Peyer's patch (tissue), 4 donors: Measurements from ENCODE around the gene NDUFS4.

Experiments
- POLR2A ChIP-seq, 2 donors: fragments of 450-650 bp; IDR thresholded peaks; one replicate each; pipeline ENCODE4 v1.5.1; 2017; ENCODE audit warnings: antibody characterized with exemption in 2 of 2, mild to moderate bottlenecking in 2 of 2, moderate library complexity in 2 of 2
- TF ChIP-seq, protein P1 (sequence below), 6 experiments: fragments of 450-650 bp in 4 of 6; fragments of 200-600 bp in 2 of 6; sonication (generic) in 1 of 6; IDR thresholded peaks; one replicate each; pipeline ENCODE4 v1.5.1; 2017 to 2019; ENCODE audit warnings: antibody characterized with exemption in 6 of 6, mild to moderate bottlenecking in 3 of 6, moderate library complexity in 1 of 6

GRCh38 chr5:53549792-53550191, 10.6 kb upstream of the NDUFS4 start:
- TF ChIP-seq POLR2A (IDR thresholded peaks at IDR 0.05) = no peak
- TF ChIP-seq, protein P1, sequence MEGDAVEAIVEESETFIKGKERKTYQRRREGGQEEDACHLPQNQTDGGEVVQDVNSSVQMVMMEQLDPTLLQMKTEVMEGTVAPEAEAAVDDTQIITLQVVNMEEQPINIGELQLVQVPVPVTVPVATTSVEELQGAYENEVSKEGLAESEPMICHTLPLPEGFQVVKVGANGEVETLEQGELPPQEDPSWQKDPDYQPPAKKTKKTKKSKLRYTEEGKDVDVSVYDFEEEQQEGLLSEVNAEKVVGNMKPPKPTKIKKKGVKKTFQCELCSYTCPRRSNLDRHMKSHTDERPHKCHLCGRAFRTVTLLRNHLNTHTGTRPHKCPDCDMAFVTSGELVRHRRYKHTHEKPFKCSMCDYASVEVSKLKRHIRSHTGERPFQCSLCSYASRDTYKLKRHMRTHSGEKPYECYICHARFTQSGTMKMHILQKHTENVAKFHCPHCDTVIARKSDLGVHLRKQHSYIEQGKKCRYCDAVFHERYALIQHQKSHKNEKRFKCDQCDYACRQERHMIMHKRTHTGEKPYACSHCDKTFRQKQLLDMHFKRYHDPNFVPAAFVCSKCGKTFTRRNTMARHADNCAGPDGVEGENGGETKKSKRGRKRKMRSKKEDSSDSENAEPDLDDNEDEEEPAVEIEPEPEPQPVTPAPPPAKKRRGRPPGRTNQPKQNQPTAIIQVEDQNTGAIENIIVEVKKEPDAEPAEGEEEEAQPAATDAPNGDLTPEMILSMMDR (IDR thresholded peaks at IDR 0.05) = no peak
